ENCODE data around the gene TRPC5OS. TPM values are rescaled to one million over a fixed set of nuclear protein-coding genes. Genes with fewer than 3 reads are reported as not detected.

The TRPC5OS gene
- total and polyA plus RNA-seq, 2 of the 13 experiments (the other 11 are each of a cell fraction or from before 2014, with no cell fraction given) = not detected

DNA sequence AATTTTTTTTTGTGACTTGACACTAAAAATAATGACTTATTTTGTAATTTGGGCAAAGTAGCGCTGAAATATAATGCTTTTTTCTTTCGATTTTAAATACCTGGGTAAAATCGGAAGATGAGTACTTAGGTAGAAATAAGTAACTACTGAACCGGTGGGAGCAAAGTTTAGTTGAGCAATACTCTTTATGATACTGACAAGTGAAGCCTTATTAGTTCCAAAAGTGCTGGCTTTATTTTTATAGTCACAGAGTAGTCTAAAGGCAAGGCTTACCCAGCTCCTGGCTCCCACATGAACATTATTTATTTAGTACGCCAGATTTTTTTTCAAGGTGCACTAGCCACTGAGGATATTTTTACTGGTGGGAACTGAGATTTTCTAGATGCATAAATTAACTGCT lies 14.4 kb upstream of the TRPC5OS start:
- in situ Hi-C loops (cut with HindIII; ENCODE audit: extremely low pct_ligation_motif_present, low pct_unique_long_range_greater_than_20kb) (no loop called here), intact Hi-C loops (cut with micrococcal nuclease; ENCODE audit: unreplicated experiment) (no loop called here)
- Histone ChIP-seq H3K36me3 (replicated peaks in 1 of 2; ENCODE audit: control insufficient read depth in 1 of 2, insufficient read depth in 2 of 2, low read length in 2 of 2) (no peaks in the 10 kb centered on the region), H3K79me2 (ENCODE audit: insufficient read depth, low read length) (no peaks in the 10 kb centered on the region), H4K20me1 (ENCODE audit: insufficient read depth, low read length) (no peaks in the 10 kb centered on the region), H3K27ac (ENCODE audit: extremely low read length, insufficient read depth, low read length) (no peak overlapping the region), H2AFZ (ENCODE audit: low read length) (no peak overlapping the region), H3K27me3 (ENCODE audit: control insufficient read depth in 1 of 2, insufficient read depth in 2 of 2, low read length in 2 of 2) (no peaks in the 10 kb centered on the region), H3K4me2 (ENCODE audit: low read depth, low read length) (no peak overlapping the region), H3K9me3 (ENCODE audit: low read length) (no peaks in the 10 kb centered on the region), H3K9ac (ENCODE audit: insufficient read depth, low read depth, low read length) (no peak overlapping the region), H3K4me3 (replicated peaks in 1 of 3; ENCODE audit: insufficient read depth in 1 of 3, low read depth in 2 of 3, low read length in 3 of 3) (no peak overlapping the region), H3K4me1 (ENCODE audit: insufficient read depth, low read length) (no peaks in the 10 kb centered on the region)
- BruUV-seq (replicated peaks) = no TSS peak
- TF ChIP-seq ZFP36L1 (CRISPR knock-in tag; IDR thresholded peaks at IDR 0.05) = no peak
- TF ChIP-seq, protein P1, sequence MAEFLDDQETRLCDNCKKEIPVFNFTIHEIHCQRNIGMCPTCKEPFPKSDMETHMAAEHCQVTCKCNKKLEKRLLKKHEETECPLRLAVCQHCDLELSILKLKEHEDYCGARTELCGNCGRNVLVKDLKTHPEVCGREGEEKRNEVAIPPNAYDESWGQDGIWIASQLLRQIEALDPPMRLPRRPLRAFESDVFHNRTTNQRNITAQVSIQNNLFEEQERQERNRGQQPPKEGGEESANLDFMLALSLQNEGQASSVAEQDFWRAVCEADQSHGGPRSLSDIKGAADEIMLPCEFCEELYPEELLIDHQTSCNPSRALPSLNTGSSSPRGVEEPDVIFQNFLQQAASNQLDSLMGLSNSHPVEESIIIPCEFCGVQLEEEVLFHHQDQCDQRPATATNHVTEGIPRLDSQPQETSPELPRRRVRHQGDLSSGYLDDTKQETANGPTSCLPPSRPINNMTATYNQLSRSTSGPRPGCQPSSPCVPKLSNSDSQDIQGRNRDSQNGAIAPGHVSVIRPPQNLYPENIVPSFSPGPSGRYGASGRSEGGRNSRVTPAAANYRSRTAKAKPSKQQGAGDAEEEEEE (CRISPR knock-in tag; IDR thresholded peaks at IDR 0.05; ENCODE audit: borderline replicate concordance) = no peak
- no peak for TF ChIP-seq ATM (IDR thresholded peaks at IDR 0.05; ENCODE audit: borderline replicate concordance)
- TF ChIP-seq, protein P2, sequence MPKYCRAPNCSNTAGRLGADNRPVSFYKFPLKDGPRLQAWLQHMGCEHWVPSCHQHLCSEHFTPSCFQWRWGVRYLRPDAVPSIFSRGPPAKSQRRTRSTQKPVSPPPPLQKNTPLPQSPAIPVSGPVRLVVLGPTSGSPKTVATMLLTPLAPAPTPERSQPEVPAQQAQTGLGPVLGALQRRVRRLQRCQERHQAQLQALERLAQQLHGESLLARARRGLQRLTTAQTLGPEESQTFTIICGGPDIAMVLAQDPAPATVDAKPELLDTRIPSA (CRISPR knock-in tag; IDR thresholded peaks at IDR 0.05; ENCODE audit: borderline replicate concordance) = no peak
- TF ChIP-seq FOSL2 (CRISPR knock-in tag; IDR thresholded peaks at IDR 0.05) = no peak
- no peak for DNase-seq (ENCODE audit: low spot score)
- FAIRE-seq = no peak
- 18% methylated on average over 5 of the region's 5 CpGs for WGBS (ENCODE audit: low lambda C conversion rate)
- ChIA-PET CTCF (ENCODE audit: low intra/inter-chr PET ratio, low total read pairs) (no interaction called here), POLR2A (no interaction called here)
- ATAC-seq = no peak

DNA sequence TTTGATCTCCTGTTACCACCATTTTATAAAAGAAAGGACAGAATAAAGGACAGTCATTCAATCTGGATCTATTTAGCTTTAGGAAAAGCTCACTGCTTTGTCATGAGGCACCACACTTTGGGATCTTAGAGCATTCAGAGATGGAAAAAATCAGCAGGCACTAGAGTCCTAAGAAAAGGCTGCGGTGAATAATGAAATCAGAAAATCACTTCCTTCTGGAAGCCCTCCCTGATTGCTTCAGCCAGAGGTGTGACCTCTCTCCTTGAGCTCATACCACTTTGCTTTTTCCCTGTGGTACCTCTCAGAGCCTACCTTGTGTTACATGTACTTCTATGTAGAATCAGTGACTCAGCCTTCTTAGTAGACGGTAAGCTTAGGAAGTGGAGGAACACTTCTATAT lies 8.7 kb upstream of the TRPC5OS start:
- Histone ChIP-seq H2AFZ (ENCODE audit: low read length) (no peak overlapping the region), H3K4me2 (ENCODE audit: low read depth, low read length) (no peak overlapping the region), H3K4me1 (ENCODE audit: insufficient read depth, low read length) (no peaks in the 10 kb centered on the region), H3K27ac (ENCODE audit: extremely low read length, insufficient read depth, low read length) (no peak overlapping the region), H4K20me1 (ENCODE audit: insufficient read depth, low read length) (no peaks in the 10 kb centered on the region), H3K9me3 (ENCODE audit: low read length) (no peaks in the 10 kb centered on the region), H3K36me3 (replicated peaks in 1 of 2; ENCODE audit: control insufficient read depth in 1 of 2, insufficient read depth in 2 of 2, low read length in 2 of 2) (no peaks in the 10 kb centered on the region), H3K4me3 (replicated peaks in 1 of 3; ENCODE audit: insufficient read depth in 1 of 3, low read depth in 2 of 3, low read length in 3 of 3) (no peak overlapping the region), H3K27me3 (ENCODE audit: control insufficient read depth in 1 of 2, insufficient read depth in 2 of 2, low read length in 2 of 2) (no peaks in the 10 kb centered on the region), H3K9ac (ENCODE audit: insufficient read depth, low read depth, low read length) (no peak overlapping the region), H3K79me2 (ENCODE audit: insufficient read depth, low read length) (no peaks in the 10 kb centered on the region)
- no peak for ATAC-seq
- ChIA-PET CTCF (ENCODE audit: low intra/inter-chr PET ratio, low total read pairs) (no interaction called here), POLR2A (no interaction called here)
- intact Hi-C loops (cut with micrococcal nuclease; ENCODE audit: unreplicated experiment) = no loop called here
- DNase-seq (ENCODE audit: low spot score) = no peak
- TF ChIP-seq ZNF383 (CRISPR knock-in tag; IDR thresholded peaks at IDR 0.05; ENCODE audit: borderline replicate concordance) (no peak), PAX8 (CRISPR knock-in tag; IDR thresholded peaks at IDR 0.05; ENCODE audit: borderline replicate concordance) (no peak), PHF20 (CRISPR knock-in tag; IDR thresholded peaks at IDR 0.05) (no peak), ISL2 (CRISPR knock-in tag; IDR thresholded peaks at IDR 0.05) (no peak)
- in situ Hi-C loops (cut with HindIII; ENCODE audit: extremely low pct_ligation_motif_present, low pct_unique_long_range_greater_than_20kb) = no loop called here
- no peak for FAIRE-seq
- 100% methylated on average over 2 of the region's 2 CpGs for WGBS (ENCODE audit: low lambda C conversion rate)
- no TSS peak for BruUV-seq (replicated peaks)
